HL-60/S4 treated with phorbol 12-myristate 13-acetate at 8.2 ng/mL for 4 days and 3 days (cell line): Measurements from ENCODE around the gene PDPR.
"Not testable (repeated sequence)": the region's sequence is repeated elsewhere in the genome, so short reads cannot be mapped to it uniquely, and the experiment has no call there.

Experiments
- in situ Hi-C: fragments of 300-500 bp; cut with MboI; formaldehyde crosslinking; loops from 2 replicates; pipeline ENCODE4 v1.15.0; 2022; ENCODE audit warnings: low sequenced_read_pairs

PDPR gene

DNA sequence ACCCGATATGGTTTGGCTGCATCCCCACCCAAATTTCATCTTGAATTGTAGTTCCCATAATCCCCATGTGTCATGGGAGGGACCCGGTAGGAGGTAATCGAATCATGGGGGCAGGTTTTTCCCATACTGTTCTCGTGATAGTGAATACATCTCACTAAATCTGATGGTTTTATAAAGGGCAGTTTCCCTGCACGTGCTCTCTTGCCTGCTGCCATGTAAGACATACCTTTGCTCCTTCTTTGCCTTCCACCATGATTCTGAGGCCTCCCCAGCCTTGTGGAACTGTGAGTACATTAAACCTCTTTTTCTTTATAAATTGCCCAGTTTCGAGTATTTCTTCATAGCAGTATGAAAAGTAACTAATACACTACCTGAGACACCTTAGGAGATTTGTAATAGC, 92.2 kb downstream of the PDPR start:
- in situ Hi-C loops: not testable (repeated sequence)
